NOMO-1 treated with dmso at 0.1 percent for 144 hours (cell line): Measurements from ENCODE around the gene ANKRD7.

Experiments used
- DNase-seq: peaks from one replicate; lab custom pipeline; 2025; ENCODE audit not compliant: unreplicated experiment; lab: John Stamatoyannopoulos, UW

The ANKRD7 gene

DNA sequence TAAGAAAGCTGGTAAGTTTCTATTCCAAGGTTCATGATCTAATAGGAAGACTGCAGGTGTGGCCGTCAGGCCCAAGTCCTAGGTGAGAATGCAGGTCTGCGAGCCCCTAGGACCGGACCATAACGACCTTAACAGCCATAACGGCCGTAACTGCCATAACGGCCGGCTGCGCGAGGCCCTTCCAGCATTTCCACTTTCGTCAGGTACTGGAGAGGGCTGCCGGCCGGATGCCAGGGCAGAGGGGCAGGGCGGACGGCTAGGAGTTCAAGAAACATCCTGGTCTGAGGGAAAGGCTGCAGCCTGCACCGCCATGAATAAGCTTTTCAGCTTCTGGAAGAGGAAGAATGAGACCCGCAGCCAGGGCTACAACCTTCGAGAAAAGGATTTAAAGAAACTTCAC lies at the start of gene ANKRD7:
Gene ANKRD7 (plus strand): TSS at position 184 of the 400 bp plus-strand sequence. CDS start 127 bp downstream, at position 311.
- no peak for DNase-seq

- DNase-seq: no peak
Observed at GRCh38 chr7:118175740-118176139, 48.8 kb upstream of the ANKRD7 start.

GRCh38 chr7:118179191-118179590 lies 45.3 kb upstream of the ANKRD7 start:
- DNase-seq: no peak

GRCh38 chr7:118182593-118183427 lies 41.7 kb upstream of the ANKRD7 start:
- DNase-seq: no peak

- DNase-seq: no peak
Observed at GRCh38 chr7:118183428-118183785, 41.1 kb upstream of the ANKRD7 start.

DNA sequence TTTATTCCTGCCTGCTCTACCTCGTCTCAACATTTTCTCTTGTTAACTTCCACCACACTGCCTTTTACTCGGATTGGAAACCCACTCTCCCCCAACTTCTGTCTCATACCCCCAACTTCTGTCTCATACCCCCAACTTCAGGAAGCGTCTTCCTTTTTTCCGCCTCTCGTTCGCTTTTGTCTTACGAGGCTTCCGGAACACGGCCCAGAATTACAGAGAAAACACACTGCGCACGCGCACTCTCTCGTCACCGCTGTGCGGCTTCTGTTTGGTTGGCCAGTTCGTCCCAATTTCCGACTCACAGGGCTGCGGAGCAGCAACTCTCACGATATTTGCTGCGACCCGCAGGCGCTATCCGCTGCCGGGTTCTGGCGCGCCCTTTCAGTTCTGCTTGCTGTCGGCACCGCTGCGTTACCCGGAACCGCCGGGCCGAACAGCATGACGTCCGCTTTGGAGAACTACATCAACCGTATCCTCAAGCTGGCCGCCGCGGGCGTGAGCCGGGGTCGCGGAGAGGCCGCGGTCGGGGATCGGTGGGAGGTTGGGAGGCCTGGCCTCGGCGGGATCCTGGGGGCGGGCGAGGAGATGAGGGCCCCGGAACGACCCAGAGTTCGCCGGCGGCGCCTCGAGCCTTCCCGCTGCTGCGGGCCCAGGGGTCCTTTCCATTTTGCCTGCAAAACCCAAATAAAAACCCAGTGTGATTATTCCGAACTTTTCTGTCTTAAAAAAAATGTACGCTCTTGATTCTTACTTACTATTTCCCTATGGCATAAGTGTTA lies 40.5 kb upstream of the ANKRD7 start, which contains the start of gene LSM8:
Gene LSM8 (plus strand): TSS at position 379 of the 779 bp plus-strand sequence. CDS start 60 bp downstream, at position 439.
- DNase-seq: peak; percentile 79

- no peak for DNase-seq
Observed at GRCh38 chr7:118184565-118184940, 40.0 kb upstream of the ANKRD7 start.

DNA sequence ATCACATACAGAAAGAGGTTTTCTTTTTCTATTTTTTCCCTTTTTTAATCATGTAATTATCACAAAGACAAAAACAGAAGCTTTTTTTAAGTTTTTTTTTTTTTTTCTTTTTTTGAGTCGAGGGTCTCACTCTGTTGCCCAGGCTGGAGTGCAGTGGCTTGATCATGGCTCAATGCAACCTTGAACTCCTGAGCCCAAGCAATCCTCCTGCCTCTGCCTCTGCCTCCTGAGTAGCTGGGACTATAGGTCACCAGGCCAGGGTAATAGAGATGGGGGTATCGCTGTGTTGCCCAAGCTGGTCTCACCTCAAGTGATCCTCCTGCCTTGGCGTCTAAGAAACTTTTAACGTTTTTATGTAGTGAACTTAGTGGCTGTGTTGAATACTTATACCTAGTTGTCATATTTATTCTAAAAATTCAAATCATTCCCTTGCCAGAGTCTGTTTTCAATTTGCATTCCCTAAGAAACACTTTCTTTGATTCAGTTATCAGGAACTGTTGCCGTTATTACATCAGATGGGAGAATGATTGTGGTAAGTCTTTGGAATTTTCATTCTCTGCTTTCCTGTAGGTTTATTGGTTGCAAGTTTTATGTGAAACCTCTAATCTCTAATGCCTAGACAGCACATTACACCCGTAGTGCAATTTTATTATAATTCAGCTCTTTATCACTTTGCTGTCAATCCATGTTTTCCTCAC lies 39.2 kb upstream of the ANKRD7 start:
- DNase-seq: no peak

GRCh38 chr7:118186501-118186900 lies 38.0 kb upstream of the ANKRD7 start:
- DNase-seq: no peak

- DNase-seq: no peak
Observed at GRCh38 chr7:118194571-118194970, 29.9 kb upstream of the ANKRD7 start.

- no peak for DNase-seq
Observed at GRCh38 chr7:118195837-118196474, 28.5 kb upstream of the ANKRD7 start.

DNA sequence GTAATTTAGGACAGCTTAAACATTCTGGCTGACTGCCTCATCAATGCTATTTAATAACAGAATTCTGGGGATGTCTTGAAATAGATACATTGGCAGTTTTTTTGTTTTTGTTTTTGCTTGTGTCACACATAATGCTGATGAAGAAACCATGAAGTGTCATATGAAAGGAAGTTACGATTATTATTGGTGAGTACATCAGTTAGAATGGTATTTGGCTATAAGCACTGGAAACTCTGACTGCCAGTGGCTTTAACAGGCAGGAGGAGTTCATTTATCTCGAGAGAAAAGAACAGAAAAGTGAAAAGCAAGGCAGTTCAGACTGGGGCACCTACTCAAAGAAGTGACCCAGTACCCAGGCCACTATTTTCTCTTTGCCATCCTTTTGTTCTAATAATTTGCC lies 22.4 kb upstream of the ANKRD7 start:
- DNase-seq: no peak

- DNase-seq: no peak
Observed at GRCh38 chr7:118214051-118214832, 10.3 kb upstream of the ANKRD7 start.

GRCh38 chr7:118214833-118215182 lies 9.7 kb upstream of the ANKRD7 start:
- no peak for DNase-seq

- DNase-seq: no peak
Observed at GRCh38 chr7:118217210-118217619, 7.3 kb upstream of the ANKRD7 start.

- DNase-seq: no peak
Observed at GRCh38 chr7:118218413-118219156, 5.9 kb upstream of the ANKRD7 start.

GRCh38 chr7:118219157-118219512 lies 5.4 kb upstream of the ANKRD7 start:
- no peak for DNase-seq

DNA sequence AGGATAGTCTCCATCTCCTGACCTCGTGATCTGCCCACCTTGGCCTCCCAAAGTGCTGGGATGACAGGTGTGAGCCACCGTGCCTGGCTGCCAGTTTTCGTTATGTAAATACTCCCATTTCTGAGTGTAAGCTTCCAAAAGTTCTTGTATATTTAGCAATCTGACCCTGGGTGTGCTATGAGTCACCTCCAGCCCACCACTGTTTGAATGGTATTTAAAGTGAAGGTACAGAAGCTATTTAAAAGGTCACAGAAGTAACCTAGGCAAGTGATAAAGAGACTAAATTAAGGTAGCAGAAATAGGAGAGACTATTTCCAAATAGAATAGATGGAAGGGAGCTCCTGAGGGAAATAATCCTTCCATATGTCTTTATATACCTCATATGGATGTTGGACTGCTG lies 3.9 kb upstream of the ANKRD7 start:
- DNase-seq: no peak

GRCh38 chr7:118222591-118222990 lies 1.9 kb upstream of the ANKRD7 start:
- no peak for DNase-seq

- no peak for DNase-seq
Observed at GRCh38 chr7:118232837-118233236, 8.3 kb downstream of the ANKRD7 start.
